ENCODE measurements around the gene DISP2.

DISP2 gene

DNA sequence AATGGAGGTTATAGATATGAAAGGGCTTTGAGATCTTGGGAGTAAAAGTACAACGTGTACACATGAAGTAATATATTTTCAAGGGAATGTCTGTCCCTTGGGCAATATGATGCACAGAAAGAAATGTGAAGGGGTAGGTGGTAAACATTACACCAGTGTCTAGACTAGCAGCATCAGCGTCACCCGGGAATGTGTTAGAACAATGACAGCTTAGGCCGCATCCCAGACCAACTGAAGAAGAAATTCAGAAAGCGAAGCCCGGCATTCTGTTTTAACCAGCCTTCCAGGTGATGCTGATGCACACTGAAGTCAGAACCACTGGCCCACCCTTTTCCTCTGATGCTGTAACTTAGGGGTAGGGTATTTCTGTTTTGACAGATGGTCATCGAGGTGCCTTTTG is 28.2 kb upstream of the DISP2 start:
- no peak for DNase-seq

DNA sequence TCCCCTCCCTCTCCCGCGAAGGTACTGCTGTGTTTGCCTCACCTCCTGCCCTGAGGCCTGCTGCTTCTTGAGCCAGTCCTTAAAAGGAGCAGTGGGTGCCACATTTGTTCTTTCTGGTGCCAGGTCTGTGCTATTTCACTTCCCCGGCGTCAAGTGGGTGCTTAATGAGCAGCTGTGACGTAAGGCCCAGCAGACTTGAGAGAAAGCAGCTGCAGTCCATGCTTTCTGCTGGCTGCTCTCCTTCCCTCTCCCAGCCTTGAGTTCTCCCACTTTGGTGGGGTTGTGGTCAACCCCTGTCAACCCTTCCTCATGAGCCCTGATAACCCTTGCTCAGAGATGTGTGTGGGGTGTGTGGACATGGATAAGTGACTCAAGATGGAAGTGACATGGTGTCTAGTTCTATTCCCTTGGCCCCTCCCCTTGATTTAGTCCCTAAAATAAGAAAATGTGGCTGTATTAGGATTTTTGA is 27.6 kb upstream of the DISP2 start:
- DNase-seq, result no peak

DNA sequence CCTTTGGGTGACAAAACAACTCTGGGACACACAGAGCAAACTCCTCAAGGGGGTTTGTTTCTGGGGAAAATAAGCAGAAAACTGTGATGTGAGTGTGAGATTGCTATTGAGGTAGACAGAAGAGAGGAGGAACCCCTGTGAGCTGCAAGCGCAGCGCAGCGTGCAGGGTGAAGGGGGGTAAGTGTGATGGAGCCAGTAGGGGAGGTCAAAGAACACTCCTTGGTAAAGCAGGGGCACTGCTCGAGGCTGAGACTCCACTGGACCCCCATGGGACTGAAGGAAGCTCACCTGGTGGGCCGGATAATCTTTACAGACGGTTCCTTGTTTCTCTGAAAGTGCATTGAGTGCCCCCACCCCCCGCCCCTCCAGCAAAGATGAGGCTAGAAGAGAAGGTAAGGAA is 27.0 kb upstream of the DISP2 start:
- DNase-seq, result no peak

DNA sequence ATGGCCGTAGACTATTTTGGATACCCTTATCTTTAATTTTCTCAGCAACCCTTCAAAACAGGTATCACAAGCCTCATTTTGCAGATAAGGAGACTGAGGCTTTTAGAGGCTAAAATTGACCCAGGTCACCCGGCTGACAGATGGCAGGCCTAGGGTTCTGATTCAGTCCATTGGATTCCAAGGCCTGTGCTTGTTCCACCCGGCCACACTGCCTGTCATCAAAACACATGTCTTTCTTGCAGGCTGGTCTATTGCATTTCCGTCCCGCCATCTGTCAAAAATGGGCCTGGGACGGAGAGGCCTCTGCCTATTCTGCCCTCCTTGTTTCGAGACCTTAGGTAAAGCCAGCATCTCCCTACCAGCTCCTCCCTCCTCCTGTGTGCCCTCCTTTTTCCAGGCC is 26.4 kb upstream of the DISP2 start:
- DNase-seq, result no peak

DNA sequence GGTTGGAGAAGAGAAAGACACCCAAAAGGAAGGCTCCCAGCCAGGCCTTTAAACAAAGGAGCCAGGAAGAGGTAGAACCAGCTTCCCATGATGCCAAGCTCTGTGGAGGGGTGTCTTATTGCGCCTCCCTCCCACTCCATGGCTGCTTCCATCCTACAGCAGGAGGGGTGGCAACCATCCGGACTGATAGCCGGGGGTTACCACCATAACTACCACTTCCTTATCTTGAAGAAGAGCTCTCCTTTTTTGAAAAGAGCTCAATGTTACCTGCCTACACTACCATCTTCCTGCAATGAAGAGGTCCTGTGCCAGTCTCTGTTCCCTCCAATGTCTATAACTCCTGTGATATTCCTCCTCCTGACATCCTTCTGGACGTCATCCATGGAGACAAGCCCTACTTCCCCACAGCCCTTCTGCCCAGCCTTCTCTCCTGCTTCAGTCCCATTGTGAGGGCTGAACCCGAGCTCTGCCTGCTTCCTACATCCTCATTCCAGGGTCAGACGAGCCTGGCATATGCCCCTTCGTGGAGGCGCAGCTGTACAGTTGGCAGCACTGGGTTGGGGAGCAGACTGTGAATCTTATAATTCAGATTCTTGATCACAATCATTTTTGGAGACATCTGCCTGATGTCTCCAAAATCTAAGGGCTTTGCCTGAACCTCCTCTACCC is 25.8 kb upstream of the DISP2 start:
- DNase-seq, result no peak

DNA sequence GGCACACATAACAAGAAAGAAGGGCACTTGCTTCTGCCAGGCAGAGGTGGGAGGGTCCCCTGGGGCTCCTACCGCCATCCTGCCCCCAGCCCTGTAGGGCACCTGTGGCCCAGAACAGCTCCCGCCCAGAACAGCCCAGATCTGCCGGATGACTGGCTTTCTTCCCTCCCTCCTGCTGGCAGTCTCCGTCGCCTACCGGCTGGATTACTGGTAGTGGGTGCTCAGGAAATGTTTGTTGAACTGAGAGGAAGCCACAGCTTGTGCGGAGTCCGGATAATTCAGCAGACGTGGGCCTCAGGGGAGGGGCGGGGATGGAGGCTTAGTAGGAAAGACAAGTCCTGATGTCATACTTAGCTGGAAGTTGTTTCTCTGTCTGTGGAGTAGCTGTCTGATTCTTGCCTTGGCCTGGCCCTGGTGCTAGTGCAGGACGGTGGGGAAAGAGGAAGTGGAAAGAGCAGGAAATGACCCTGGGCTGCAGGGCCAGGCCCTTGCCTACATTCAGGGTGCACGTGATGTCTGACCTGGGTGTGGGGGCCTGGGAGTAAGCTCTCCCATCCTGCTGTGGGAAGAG is 24.0 kb upstream of the DISP2 start:
- DNase-seq, result peak; percentile 73

DNA sequence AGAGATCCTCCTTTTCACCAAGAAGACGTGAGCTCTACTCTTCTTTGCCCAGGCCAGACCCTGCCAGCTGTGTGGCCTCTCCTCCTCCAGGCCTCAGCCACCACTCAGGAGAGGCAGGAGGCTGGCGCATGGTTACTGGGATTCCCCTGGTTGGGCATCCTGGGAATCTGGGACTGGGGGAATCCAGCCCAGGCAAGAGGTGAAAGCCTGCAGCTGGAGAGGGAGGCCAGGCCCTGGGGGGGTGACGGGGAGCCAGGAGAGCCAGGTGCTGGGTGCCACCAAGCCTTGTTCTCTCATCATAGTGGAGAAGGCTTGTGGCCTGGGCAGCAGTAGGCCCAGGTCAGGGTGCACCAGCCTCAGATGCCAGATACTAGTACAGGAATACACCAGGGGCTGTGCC is 23.5 kb upstream of the DISP2 start:
- no peak for DNase-seq

DNA sequence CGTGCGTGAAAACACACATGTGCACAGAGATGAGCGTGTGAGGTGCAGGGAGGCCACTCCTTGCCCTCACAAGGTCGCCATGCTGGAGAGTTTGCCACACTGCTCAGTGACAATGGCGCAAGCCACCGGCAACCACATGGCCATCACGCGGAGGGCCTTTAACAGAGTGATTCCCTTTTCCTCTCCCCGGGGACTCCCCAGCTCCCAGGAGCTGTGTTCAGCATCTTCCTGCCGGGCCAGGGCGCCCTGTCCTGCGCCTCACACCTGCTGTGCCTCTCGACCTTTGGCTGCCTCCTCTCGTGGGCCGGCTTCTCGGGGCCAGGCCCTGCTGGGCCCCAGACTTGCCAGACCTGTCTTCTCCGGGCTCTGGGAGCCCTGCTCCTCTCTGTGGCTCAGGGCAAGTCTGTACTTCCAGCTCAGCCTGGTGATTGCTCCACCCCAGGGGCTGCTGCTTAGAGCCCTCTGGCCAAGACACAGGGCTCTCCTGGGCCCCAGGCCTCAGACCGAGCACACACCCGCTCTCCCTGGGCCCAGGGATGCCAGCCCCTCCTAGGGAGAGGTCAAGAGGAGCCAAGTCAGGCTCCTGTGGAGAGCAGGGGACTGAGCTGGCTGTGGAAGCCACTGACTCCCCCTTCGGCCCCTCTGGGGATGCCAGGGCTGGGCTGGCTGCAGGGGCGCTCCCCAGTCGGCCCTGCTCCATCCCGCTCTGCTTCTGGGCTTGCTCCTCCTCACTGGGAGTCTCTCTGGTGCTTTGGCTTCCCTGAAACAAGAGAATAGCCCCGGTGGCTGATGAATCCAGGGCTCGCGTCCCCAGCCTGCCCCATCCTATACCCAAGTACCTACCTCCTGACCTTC is 22.9 kb upstream of the DISP2 start:
- no peak for DNase-seq

DNA sequence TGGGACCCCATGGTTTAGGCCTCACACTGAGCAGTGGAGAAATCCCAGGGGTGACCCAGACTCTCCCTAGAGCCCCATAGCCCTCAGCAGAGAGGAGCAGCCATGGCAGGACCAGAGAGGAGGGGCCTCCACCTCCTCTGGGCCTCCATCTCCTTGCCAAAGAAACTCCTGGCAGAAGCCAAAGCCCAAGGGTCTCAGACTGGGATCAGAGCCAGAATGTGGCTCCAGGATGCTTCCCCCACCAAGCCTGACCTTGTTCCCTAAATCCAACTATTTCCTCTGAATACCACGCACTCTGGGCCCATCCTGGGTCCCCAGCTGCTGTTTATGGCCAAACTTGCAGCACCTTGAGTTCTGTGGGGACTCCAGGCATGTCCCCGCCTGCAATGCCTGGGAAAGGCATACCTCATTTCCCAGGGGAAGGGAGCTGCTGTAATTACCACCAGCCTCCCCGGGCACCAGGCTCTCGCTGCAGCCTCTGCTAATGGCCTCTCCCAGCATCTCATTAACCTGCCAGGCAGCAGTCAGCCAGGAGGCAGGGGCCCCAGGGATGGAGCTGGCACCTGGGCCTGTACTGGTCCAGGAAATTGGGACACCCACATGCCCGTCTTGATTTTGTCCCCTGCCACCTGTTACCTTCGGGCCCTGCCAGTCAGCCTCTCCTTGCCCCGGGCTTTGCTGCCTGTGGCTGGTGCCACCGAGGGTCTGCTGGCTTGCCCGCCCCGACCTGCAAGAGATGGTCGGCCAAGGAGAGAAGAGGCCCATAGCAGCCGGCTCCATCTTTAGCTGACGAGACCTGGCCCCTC is 21.9 kb upstream of the DISP2 start:
- DNase-seq, result no peak

DNA sequence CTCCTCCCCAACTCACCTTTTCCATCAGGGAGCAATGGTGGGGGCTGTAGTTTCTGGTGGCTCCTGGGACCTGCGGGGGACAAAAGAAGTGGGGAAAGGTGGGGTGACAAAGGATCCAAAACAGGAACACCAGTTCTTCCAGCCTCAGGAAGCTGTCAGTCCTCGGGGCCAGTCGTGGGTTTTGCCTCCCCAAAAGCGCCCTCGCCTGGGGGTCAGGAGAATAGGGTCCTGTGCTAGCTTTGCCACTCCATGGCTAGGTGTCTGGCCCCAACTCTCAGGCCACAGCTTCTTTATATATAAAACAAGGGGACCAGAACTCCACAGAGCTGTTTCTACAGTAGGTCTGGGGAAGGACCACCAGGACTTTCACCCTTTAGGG is 21.3 kb upstream of the DISP2 start:
- DNase-seq, result no peak

DNA sequence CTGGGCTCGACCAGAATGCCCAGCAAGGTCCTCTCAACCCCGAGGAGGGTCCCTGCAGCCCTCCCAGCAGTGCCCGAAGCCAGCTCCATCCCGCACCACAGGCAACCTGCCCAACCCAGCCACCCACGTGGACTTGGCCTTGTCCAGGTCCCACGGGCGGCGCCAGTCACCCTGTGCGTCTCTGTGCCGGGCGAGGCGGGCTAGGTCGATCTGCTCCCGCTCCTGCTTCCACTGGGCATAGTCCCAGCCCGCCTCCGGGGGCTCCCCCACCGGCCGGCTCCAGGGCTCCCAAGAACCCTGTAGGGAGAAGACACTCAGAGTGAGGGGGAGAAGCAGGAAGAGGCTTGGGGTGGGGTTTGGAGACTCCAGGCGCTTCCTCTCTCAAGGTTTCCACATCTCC is 20.4 kb upstream of the DISP2 start:
- no peak for DNase-seq

DNA sequence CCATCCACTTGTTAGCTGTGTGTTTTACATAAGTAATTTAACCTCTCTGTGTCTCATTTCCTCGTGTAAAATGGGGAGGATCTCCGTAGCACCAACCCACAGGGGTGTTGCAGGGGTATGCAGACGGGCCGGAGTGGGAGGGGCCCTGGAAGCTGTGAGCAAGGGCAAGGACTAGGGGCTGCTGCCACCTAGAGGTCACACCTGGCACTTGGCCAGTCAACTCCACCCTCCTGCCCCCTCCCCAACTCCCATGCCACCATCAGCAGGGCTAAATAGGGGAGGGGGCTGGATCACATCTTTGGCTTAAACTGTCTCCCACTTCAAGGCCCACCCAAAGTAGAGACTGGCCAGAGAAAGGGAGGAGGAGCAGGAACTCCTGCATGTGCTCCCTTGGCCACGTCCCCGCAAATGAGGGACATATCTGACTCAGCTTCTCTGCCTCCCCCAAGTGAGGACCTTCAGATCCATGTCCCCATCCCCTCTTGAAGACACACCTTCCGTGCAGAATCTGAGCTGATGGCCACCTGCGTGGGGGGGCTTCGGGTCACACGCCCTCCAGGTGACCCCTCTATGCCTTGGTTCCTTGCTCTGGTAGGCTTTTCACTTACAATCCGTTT is 19.9 kb upstream of the DISP2 start:
- DNase-seq, result no peak

DNA sequence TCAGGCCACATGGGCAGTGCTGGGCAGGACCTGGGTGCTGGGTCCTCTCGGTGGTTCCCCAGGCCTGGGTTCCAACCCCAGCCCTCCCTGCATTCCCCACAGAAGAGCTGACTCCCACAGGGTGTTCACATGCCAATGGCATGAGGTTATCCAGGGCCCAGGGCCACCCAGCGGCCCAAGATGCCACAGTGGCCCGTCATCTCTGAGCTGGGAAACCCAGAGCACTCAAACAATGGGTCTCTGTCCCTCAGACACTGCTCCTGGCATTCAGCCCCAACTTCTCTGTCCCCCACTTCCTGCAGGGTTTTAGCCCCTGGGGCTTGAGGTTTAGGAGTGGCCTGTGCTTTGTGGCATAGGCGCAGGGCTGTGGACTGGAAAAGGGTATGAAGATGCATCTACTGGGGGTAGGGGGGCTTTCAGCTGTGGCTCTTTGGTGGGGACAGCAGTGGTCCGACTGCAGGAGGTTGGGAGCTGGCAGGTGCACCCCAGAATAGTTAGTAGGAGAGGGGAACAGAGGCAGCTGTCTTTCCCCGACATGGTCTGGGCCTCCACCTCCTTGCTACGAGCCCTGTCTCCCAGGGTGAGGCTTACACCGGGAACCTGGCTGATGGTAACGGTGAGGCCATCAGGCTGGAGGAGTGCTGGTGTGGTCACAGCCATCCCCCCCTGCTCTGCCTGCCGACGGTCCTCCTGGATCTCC is 18.9 kb upstream of the DISP2 start:
- DNase-seq, result no peak

DNA sequence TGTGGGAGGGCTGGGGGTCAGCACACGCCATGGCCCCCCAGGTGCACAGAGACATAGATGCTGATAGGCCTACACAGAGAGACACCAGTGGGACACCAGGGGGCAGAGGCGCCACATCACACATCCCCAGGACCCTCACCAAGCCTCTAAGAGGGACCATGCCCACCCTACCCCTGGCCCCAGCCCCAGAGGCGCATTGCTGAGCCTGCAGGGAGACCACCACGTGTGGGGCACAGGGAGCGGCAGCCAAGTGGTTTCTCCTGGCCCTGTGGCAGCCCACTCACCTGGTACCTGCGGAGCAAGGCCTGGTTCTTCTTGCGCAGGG is 18.4 kb upstream of the DISP2 start:
- DNase-seq, result no peak

DNA sequence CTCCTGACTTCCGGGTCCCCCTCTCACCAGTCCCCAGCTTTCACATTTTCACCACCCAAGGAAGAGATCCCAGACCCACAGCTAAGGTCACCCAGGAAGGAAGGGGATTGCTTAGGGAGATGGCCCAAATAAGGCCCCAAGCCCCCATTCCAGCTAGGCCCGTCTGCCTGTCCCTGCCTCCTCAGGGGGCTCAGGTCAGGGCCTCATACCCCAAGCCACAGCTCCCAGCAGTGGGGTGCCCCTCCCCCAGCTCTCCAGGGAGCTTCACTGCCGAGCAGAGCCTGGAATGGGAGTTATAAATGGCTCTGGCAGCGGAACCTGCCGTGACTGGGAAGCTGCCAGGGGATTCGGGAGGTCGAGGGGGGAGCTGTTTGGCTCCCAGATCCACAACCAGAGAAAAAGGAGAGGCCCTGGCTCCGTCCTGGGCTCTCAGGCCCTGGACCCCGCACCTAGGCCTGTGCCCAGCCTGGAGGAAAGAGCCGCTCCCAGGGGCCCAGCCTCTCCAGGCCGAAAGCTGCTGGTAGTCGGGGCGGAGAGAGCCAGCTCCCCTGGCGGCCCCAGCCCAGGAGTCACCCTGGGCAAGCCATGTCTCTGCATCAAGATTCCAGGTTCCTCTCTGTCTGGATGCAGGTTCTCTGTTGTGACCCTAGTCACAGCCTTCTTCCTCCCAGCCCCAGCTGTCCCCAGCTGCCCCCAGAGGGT is 17.8 kb upstream of the DISP2 start:
- DNase-seq, result peak; percentile 68

DNA sequence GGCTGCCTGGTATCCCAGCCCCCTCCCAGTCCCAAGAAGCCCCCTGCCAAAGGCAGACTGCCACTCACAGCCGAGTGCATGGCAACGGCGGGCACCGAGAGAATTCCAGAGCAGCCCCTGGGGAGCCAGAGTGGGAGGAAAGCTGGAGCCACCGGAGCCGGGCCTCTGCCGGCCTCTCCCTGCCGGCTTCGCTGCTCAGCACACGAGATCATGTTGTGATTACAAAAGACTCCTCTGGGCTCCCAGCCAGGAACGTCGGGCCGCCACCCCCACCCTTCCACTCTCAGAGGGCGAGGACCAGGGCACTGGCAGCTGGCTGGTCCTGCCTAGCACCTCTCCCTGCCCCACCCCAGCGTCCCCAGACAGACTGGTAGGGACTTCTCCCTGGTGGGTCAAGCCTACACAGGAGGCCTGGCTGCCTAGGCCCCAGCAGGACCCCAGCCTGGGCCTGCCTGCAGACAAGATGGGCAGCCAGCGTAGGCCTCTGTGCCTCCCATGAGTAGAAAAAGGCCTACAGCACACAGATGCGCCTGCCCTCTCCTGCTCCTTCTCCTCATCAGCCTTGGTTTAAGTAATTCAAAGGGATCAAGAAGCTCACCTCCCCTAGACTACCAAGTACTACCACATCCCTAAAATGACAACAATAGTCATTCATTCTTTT is 17.1 kb upstream of the DISP2 start, which contains the start of gene CCDC9B:
Gene CCDC9B (minus strand): TSS at position 200 of the 661 bp plus-strand sequence. CDS start 120 bp downstream, at position 80.
- peak; percentile 67 for DNase-seq

DNA sequence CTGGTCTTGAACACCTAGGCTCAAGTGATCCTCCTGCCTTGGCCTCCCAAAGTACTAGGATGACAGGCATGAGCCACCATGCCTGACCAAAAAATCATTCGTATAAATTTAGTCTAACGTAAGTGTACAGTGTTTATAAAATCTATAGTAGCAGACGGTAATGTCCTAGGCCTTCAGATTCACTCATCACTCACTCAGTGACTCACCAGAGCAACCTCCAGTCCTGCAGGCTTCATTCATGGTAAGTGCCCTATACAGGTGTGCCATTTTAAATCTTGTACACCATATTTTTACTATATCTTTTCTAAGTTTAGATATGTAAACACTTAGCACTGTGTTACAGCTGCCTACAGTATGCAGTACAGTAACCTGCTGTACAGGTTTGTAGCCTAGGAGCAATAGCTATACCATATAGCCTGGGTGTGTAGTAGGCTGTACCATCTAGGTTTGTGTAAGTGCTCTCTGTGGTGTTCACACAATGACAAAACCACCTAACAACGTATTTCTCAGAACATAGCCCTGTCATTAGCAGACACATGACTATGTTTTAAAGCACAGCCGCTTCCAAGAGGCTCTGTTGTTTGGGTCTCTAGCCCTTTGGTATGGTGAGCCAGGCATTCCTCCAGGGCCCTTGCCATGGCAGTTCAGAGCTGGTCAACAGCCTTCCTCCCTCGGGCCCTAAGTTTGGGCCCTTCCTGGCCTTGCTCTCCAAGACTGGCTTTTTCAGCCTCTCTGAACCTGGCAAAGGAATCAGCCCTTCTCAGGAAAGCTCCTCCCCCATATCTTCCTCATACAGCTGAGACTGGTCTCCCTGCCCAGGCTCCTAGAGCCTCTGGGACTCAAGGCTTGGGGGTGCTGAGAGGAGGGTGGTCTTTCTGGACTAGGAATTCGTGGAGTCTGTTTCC is 15.4 kb upstream of the DISP2 start:
- DNase-seq, result no peak

DNA sequence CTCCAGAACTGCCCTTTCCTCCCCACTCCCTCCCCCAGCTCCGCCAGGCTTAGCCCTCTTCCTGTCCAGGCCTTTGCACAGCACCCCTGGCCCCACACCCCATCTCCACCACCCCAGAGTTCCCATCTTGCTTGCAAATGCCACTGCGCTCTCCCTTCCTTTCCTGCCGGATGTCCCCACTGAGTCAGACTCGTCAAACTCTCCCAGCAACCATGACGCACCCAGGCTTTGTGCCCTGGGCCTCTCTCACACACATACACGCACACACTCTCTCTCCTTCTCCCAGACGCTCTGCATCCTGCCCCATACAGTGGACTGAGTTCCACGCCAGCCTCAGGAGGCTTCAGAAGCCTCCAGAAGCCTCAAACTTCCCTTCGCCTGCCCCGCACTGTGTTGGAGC is 14.5 kb upstream of the DISP2 start:
- no peak for DNase-seq

DNA sequence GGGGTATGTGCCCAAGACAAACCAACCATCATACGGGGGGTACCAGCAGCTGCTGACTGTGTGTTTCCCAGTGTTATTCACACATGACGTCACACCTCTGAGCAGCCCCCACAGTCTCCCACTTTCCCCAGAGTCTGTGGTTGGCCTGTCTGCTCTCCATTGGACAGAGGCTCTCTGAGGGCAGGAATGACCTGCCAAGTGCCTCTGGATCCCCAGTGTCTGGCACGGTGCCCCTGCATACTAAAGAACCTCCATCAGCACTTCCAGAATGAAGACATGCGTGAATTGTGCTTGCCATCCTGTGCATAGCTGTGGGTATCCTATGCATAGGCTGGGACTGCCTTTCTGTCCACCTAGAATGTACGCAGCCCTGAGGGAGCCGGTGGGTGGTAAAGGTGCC is 13.8 kb upstream of the DISP2 start:
- DNase-seq, result no peak

DNA sequence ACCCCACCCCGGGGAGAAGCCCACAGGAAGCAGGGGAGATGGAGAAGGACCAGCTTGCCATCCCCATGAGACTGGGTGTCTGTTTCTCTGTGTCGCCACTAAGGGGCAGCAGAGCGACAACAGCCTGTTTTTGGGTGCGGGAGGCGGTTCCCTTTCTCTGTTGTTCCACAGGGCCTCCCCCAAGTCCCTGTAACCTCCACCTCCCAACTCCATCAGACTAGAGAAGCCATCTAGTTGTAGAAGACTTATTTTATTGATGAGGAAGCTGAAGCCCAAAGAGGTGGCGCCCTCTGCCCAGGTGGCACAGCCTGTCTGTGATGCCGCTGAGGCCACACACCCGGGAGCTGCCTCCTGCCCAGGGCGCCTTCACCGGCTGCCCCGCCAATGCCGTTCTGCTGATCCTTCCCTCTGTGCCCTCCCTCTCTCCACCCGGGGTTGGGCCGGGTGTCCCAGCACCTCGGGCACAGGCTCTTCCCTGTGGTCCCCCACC is 13.3 kb upstream of the DISP2 start:
- DNase-seq, result no peak
